Activated CD8-positive, alpha-beta memory T cell treated with anti-CD3 and anti-CD28 coated beads, Interleukin-2, amount 10 ng/mL, durations not matched to agents 7 days and 5 days (primary cell): ENCODE data around the gene ZSWIM5. TPM values are rescaled to one million over a fixed set of nuclear protein-coding genes. Genes with fewer than 3 reads are reported as not detected.
"Not testable (repeated sequence)": the region's sequence is repeated elsewhere in the genome, so short reads cannot be mapped to it uniquely, and the experiment has no call there.

Source experiments
- ATAC-seq: fragments of 150-1000 bp; cut with Tn5 transposase; one replicate; pipeline ENCODE4 v1.10.0; 2021; ENCODE audit warnings: moderate library complexity
- CTCF ChIA-PET: fragments of 350-600 bp; sonication (Branson Sonifier 250); formaldehyde crosslinking; loops from one replicate; lab custom pipeline; 2021; ENCODE audit warnings: antibody characterized with exemption; lab: Charles Lee
- DNase-seq: peaks from one replicate; pipeline ENCODE4 v3.0.0-alpha.2; 2020
- H3K27ac Mint-ChIP-seq: one replicate; pipeline ENCODE4 v1.8.0; 2021; ENCODE audit warnings: mild to moderate bottlenecking, mixed read lengths
- H3K27me3 Mint-ChIP-seq: one replicate; pipeline ENCODE4 v1.8.0; 2021; ENCODE audit warnings: mixed read lengths
- H3K36me3 Mint-ChIP-seq: one replicate; pipeline ENCODE4 v1.8.0; 2021; ENCODE audit warnings: mild to moderate bottlenecking, mixed read lengths
- H3K4me1 Mint-ChIP-seq: one replicate; pipeline ENCODE4 v1.8.0; 2021; ENCODE audit warnings: mixed read lengths
- H3K4me3 Mint-ChIP-seq: one replicate; pipeline ENCODE4 v1.8.0; 2021; ENCODE audit warnings: mild to moderate bottlenecking, moderate library complexity, mixed read lengths
- H3K9me3 Mint-ChIP-seq: one replicate; pipeline ENCODE4 v1.8.0; 2022; ENCODE audit warnings: low read depth, mixed read lengths
- total RNA-seq, 2 experiments: library from RNA; stranded (reverse); gene quantifications; one replicate each; pipeline ENCODE4 v1.2.3, GENCODE V29; 2021

Gene ZSWIM5
- total RNA-seq, 2 experiments from 2014 or later, result 0.47 to 0.64 TPM

GRCh38 chr1:45187725-45188124 lies 18.7 kb downstream of the ZSWIM5 start:
- Mint-ChIP-seq H3K27me3 (no peaks in the 10 kb centered on the region), H3K36me3 (no peaks in the 10 kb centered on the region), H3K27ac (no peak overlapping the region), H3K4me1 (no peaks in the 10 kb centered on the region), H3K9me3 (no peaks in the 10 kb centered on the region), H3K4me3 (no peak overlapping the region)
- CTCF ChIA-PET, result no interaction called here
- ATAC-seq (no peak), DNase-seq (no peak)

- CTCF ChIA-PET, H3K9me3 Mint-ChIP-seq, H3K27ac Mint-ChIP-seq, H3K27me3 Mint-ChIP-seq, H3K36me3 Mint-ChIP-seq, H3K4me1 Mint-ChIP-seq, DNase-seq, ATAC-seq, H3K4me3 Mint-ChIP-seq: not testable (repeated sequence)
Observed at GRCh38 chr1:45179918-45180519, 26.4 kb downstream of the ZSWIM5 start.

GRCh38 chr1:45177452-45177851 lies 29.0 kb downstream of the ZSWIM5 start:
- CTCF ChIA-PET, result no interaction called here
- Mint-ChIP-seq H3K4me3 (no peak overlapping the region), H3K36me3 (peaks cover 2% of the 10 kb centered on the region), H3K27ac (no peak overlapping the region), H3K4me1 (no peaks in the 10 kb centered on the region), H3K9me3 (no peaks in the 10 kb centered on the region), H3K27me3 (no peaks in the 10 kb centered on the region)
- no peak for DNase-seq
- ATAC-seq, result no peak

- no peaks in the 10 kb centered on the region for H3K4me1 Mint-ChIP-seq
- H3K27ac Mint-ChIP-seq, result no peak overlapping the region
- ATAC-seq (no peak), DNase-seq (no peak)
- no peaks in the 10 kb centered on the region for H3K27me3 Mint-ChIP-seq
- no peaks in the 10 kb centered on the region for H3K9me3 Mint-ChIP-seq
- CTCF ChIA-PET, result no interaction called here
- H3K36me3 Mint-ChIP-seq, result no peaks in the 10 kb centered on the region
- no peak overlapping the region for H3K4me3 Mint-ChIP-seq
Observed at GRCh38 chr1:45172764-45173163, 33.6 kb downstream of the ZSWIM5 start.

GRCh38 chr1:45172005-45172404 lies 34.4 kb downstream of the ZSWIM5 start:
- DNase-seq (no peak), ATAC-seq (no peak)
- no peaks in the 10 kb centered on the region for H3K27me3 Mint-ChIP-seq
- CTCF ChIA-PET, result no interaction called here
- no peak overlapping the region for H3K27ac Mint-ChIP-seq
- no peaks in the 10 kb centered on the region for H3K4me1 Mint-ChIP-seq
- no peaks in the 10 kb centered on the region for H3K9me3 Mint-ChIP-seq
- no peak overlapping the region for H3K4me3 Mint-ChIP-seq
- no peaks in the 10 kb centered on the region for H3K36me3 Mint-ChIP-seq

- DNase-seq (no peak), ATAC-seq (no peak)
- no peaks in the 10 kb centered on the region for H3K4me1 Mint-ChIP-seq
- H3K36me3 Mint-ChIP-seq, result no peaks in the 10 kb centered on the region
- H3K9me3 Mint-ChIP-seq, result no peaks in the 10 kb centered on the region
- CTCF ChIA-PET, result no interaction called here
- no peak overlapping the region for H3K4me3 Mint-ChIP-seq
- no peaks in the 10 kb centered on the region for H3K27me3 Mint-ChIP-seq
- H3K27ac Mint-ChIP-seq, result no peak overlapping the region
Observed at GRCh38 chr1:45171575-45171974, 34.8 kb downstream of the ZSWIM5 start.

GRCh38 chr1:45170151-45170742 lies 36.2 kb downstream of the ZSWIM5 start:
- H3K36me3 Mint-ChIP-seq, result no peaks in the 10 kb centered on the region
- ATAC-seq (no peak), DNase-seq (no peak)
- H3K4me3 Mint-ChIP-seq, result no peak overlapping the region
- no peaks in the 10 kb centered on the region for H3K4me1 Mint-ChIP-seq
- CTCF ChIA-PET, result no interaction called here
- no peaks in the 10 kb centered on the region for H3K27me3 Mint-ChIP-seq
- no peaks in the 10 kb centered on the region for H3K9me3 Mint-ChIP-seq
- no peak overlapping the region for H3K27ac Mint-ChIP-seq

GRCh38 chr1:45167947-45168346 lies 38.5 kb downstream of the ZSWIM5 start:
- CTCF ChIA-PET, H3K9me3 Mint-ChIP-seq, H3K4me3 Mint-ChIP-seq, H3K36me3 Mint-ChIP-seq, ATAC-seq, H3K27ac Mint-ChIP-seq, H3K27me3 Mint-ChIP-seq, DNase-seq, H3K4me1 Mint-ChIP-seq: not testable (repeated sequence)

GRCh38 chr1:45164307-45164706 lies 42.1 kb downstream of the ZSWIM5 start:
- H3K4me1 Mint-ChIP-seq, H3K4me3 Mint-ChIP-seq, H3K9me3 Mint-ChIP-seq, CTCF ChIA-PET, DNase-seq, ATAC-seq, H3K27me3 Mint-ChIP-seq, H3K27ac Mint-ChIP-seq, H3K36me3 Mint-ChIP-seq: not testable (repeated sequence)

GRCh38 chr1:45163111-45163510 lies 43.3 kb downstream of the ZSWIM5 start:
- DNase-seq, ATAC-seq, H3K27me3 Mint-ChIP-seq, H3K4me1 Mint-ChIP-seq, H3K36me3 Mint-ChIP-seq, CTCF ChIA-PET, H3K4me3 Mint-ChIP-seq, H3K9me3 Mint-ChIP-seq, H3K27ac Mint-ChIP-seq: not testable (repeated sequence)

- H3K27ac Mint-ChIP-seq, DNase-seq, CTCF ChIA-PET, H3K36me3 Mint-ChIP-seq, H3K9me3 Mint-ChIP-seq, H3K4me1 Mint-ChIP-seq, H3K27me3 Mint-ChIP-seq, H3K4me3 Mint-ChIP-seq, ATAC-seq: not testable (repeated sequence)
Observed at GRCh38 chr1:45162041-45163035, 44.1 kb downstream of the ZSWIM5 start.

- Mint-ChIP-seq H3K9me3 (no peaks in the 10 kb centered on the region), H3K27me3 (no peaks in the 10 kb centered on the region), H3K4me3 (no peak overlapping the region), H3K4me1 (no peaks in the 10 kb centered on the region), H3K27ac (no peak overlapping the region), H3K36me3 (no peaks in the 10 kb centered on the region)
- CTCF ChIA-PET, result no interaction called here
- no peak for ATAC-seq
- DNase-seq, result no peak
Observed at GRCh38 chr1:45155957-45156356, 50.4 kb downstream of the ZSWIM5 start.

GRCh38 chr1:45155423-45155822 lies 51.0 kb downstream of the ZSWIM5 start:
- no peak for ATAC-seq
- H3K4me1 Mint-ChIP-seq, result no peaks in the 10 kb centered on the region
- CTCF ChIA-PET, result no interaction called here
- H3K27ac Mint-ChIP-seq, result no peak overlapping the region
- H3K36me3 Mint-ChIP-seq, result no peaks in the 10 kb centered on the region
- H3K4me3 Mint-ChIP-seq, result no peak overlapping the region
- DNase-seq, result no peak
- no peaks in the 10 kb centered on the region for H3K27me3 Mint-ChIP-seq
- no peaks in the 10 kb centered on the region for H3K9me3 Mint-ChIP-seq

GRCh38 chr1:45152126-45152525 lies 54.3 kb downstream of the ZSWIM5 start:
- no peak for ATAC-seq
- H3K4me3 Mint-ChIP-seq, result no peak overlapping the region

More at GRCh38 chr1:45152126-45152525, 54.3 kb downstream of the ZSWIM5 start:
- DNase-seq, result no peak
- no peaks in the 10 kb centered on the region for H3K27me3 Mint-ChIP-seq
- H3K36me3 Mint-ChIP-seq, result no peaks in the 10 kb centered on the region
- H3K4me1 Mint-ChIP-seq, result no peaks in the 10 kb centered on the region
- no peak overlapping the region for H3K27ac Mint-ChIP-seq
- CTCF ChIA-PET, result no interaction called here
- no peaks in the 10 kb centered on the region for H3K9me3 Mint-ChIP-seq
